ENCODE results near the gene ZNF74. TPM values are rescaled to one million over a fixed set of nuclear protein-coding genes. Genes with fewer than 3 reads are reported as not detected.

The ZNF74 gene
- polyA plus RNA-seq, 1 donor from 2014 or later, result 75.6 TPM

DNA sequence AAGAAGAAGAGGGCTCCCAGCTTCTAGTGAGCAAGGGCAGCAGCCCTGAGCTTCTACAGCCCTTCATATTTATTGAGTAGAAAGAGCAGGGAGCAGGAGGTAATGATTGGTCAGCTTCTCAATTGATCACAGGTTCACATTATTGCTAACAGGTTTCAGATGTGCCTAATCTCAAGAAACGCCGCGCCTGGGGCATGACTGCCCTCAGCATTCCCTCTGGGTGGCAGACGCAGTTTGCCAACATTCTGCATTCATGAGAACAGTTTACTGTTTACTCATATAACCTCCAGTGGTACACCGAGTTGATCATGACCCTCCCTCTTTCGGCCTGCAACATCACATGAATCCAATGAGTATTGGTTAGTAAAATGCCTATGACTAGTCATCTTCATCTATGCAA is 4.7 kb upstream of the ZNF74 start:
- Histone ChIP-seq H3K9ac (ENCODE audit: low read length) (no peak overlapping the region), H3K4me2 (ENCODE audit: low read length) (no peak overlapping the region), H3K79me2 (replicated peaks; ENCODE audit: insufficient read depth, low read length) (no peaks in the 10 kb centered on the region), H3F3A (ENCODE audit: insufficient read depth, low read length, poor library complexity, severe bottlenecking) (no peaks in the 10 kb centered on the region), H3K27ac (ENCODE audit: low read length) (no peak overlapping the region), H3K4me3 (ENCODE audit: low read length) (no peak overlapping the region), H3K9me2 (ENCODE audit: insufficient read depth, low read length) (no peaks in the 10 kb centered on the region), H3K36me3 (ENCODE audit: insufficient read depth, low read length) (no peaks in the 10 kb centered on the region), H4K20me1 (ENCODE audit: insufficient read depth) (no peaks in the 10 kb centered on the region), H3K9me3 (ENCODE audit: low read length) (no peaks in the 10 kb centered on the region), H2AFZ (ENCODE audit: low read depth, low read length) (no peak overlapping the region), H3K27me3 (ENCODE audit: insufficient read depth, low read depth, low read length) (no peaks in the 10 kb centered on the region)
- TF ChIP-seq EP300 (conservative IDR thresholded peaks at IDR 0.05; ENCODE audit: poor library complexity, severe bottlenecking), result no peak
- TF ChIP-seq SMC3 (conservative IDR thresholded peaks at IDR 0.05; ENCODE audit: poor library complexity), result no peak
- TF ChIP-seq TAF1 (IDR thresholded peaks at IDR 0.05; ENCODE audit: low read depth), result no peak
- no peak for TF ChIP-seq MXI1 (conservative IDR thresholded peaks at IDR 0.05; ENCODE audit: poor library complexity, severe bottlenecking)
- TF ChIP-seq, protein P1, sequence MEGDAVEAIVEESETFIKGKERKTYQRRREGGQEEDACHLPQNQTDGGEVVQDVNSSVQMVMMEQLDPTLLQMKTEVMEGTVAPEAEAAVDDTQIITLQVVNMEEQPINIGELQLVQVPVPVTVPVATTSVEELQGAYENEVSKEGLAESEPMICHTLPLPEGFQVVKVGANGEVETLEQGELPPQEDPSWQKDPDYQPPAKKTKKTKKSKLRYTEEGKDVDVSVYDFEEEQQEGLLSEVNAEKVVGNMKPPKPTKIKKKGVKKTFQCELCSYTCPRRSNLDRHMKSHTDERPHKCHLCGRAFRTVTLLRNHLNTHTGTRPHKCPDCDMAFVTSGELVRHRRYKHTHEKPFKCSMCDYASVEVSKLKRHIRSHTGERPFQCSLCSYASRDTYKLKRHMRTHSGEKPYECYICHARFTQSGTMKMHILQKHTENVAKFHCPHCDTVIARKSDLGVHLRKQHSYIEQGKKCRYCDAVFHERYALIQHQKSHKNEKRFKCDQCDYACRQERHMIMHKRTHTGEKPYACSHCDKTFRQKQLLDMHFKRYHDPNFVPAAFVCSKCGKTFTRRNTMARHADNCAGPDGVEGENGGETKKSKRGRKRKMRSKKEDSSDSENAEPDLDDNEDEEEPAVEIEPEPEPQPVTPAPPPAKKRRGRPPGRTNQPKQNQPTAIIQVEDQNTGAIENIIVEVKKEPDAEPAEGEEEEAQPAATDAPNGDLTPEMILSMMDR (IDR thresholded peaks at IDR 0.05; ENCODE audit: poor library complexity, severe bottlenecking), result no peak
- TF ChIP-seq, protein P2, sequence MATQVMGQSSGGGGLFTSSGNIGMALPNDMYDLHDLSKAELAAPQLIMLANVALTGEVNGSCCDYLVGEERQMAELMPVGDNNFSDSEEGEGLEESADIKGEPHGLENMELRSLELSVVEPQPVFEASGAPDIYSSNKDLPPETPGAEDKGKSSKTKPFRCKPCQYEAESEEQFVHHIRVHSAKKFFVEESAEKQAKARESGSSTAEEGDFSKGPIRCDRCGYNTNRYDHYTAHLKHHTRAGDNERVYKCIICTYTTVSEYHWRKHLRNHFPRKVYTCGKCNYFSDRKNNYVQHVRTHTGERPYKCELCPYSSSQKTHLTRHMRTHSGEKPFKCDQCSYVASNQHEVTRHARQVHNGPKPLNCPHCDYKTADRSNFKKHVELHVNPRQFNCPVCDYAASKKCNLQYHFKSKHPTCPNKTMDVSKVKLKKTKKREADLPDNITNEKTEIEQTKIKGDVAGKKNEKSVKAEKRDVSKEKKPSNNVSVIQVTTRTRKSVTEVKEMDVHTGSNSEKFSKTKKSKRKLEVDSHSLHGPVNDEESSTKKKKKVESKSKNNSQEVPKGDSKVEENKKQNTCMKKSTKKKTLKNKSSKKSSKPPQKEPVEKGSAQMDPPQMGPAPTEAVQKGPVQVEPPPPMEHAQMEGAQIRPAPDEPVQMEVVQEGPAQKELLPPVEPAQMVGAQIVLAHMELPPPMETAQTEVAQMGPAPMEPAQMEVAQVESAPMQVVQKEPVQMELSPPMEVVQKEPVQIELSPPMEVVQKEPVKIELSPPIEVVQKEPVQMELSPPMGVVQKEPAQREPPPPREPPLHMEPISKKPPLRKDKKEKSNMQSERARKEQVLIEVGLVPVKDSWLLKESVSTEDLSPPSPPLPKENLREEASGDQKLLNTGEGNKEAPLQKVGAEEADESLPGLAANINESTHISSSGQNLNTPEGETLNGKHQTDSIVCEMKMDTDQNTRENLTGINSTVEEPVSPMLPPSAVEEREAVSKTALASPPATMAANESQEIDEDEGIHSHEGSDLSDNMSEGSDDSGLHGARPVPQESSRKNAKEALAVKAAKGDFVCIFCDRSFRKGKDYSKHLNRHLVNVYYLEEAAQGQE (IDR thresholded peaks at IDR 0.05; ENCODE audit: borderline replicate concordance), result no peak
- TF ChIP-seq RAD21 (conservative IDR thresholded peaks at IDR 0.05), result no peak
- TF ChIP-seq EZH2 (IDR thresholded peaks at IDR 0.05; ENCODE audit: borderline replicate concordance, insufficient read depth, low read length, poor library complexity, severe bottlenecking), result no peak
- no peak for TF ChIP-seq POLR2AphosphoS5 (IDR thresholded peaks at IDR 0.05)

DNA sequence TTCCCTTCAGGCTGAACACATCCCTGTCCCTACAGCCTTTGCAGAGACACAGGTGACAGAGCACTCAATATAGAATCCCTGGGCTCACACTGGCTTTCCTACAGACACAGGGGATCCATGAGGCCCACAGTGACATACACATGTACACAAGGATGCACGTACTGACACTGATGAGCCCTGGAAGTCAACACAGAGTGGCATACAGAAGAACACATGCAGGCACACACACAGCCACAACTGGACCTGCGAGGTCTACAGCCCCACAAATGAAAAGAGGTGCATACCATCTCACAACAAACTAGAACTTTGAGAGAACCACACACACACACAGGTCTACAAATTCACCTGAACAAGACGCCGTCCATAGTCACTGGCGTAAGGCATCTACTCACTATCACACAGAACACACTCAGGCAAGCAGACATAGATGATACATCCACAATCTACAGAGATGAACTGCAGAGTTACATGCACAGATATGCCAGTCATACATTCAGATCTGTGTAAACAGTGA is 3.5 kb upstream of the ZNF74 start:
- H3K4me3 ChIP-seq (ENCODE audit: low read length), result no peak overlapping the region
- no peak overlapping the region for H3K4me2 ChIP-seq (ENCODE audit: low read length)
- TF ChIP-seq SMC3 (conservative IDR thresholded peaks at IDR 0.05; ENCODE audit: poor library complexity), result no peak
- TF ChIP-seq EP300 (conservative IDR thresholded peaks at IDR 0.05; ENCODE audit: poor library complexity, severe bottlenecking), result no peak
- no peak for TF ChIP-seq POLR2AphosphoS5 (IDR thresholded peaks at IDR 0.05)
- TF ChIP-seq, protein P1 (IDR thresholded peaks at IDR 0.05; ENCODE audit: poor library complexity, severe bottlenecking), result no peak
- no peak for TF ChIP-seq EZH2 (IDR thresholded peaks at IDR 0.05; ENCODE audit: borderline replicate concordance, insufficient read depth, low read length, poor library complexity, severe bottlenecking)
- TF ChIP-seq RAD21 (conservative IDR thresholded peaks at IDR 0.05), result no peak
- no peak for TF ChIP-seq TAF1 (IDR thresholded peaks at IDR 0.05; ENCODE audit: low read depth)
- TF ChIP-seq, protein P2 (IDR thresholded peaks at IDR 0.05; ENCODE audit: borderline replicate concordance), result no peak
- TF ChIP-seq MXI1 (conservative IDR thresholded peaks at IDR 0.05; ENCODE audit: poor library complexity, severe bottlenecking), result no peak
- no peaks in the 10 kb centered on the region for H3K9me3 ChIP-seq (ENCODE audit: low read length)
- H3K9me2 ChIP-seq (ENCODE audit: insufficient read depth, low read length), result no peaks in the 10 kb centered on the region
- H3F3A ChIP-seq (ENCODE audit: insufficient read depth, low read length, poor library complexity, severe bottlenecking), result peaks cover 2% of the 10 kb centered on the region
- H3K79me2 ChIP-seq (replicated peaks; ENCODE audit: insufficient read depth, low read length), result peaks cover 12% of the 10 kb centered on the region
- H3K27ac ChIP-seq (ENCODE audit: low read length), result no peak overlapping the region
- H4K20me1 ChIP-seq (ENCODE audit: insufficient read depth), result no peaks in the 10 kb centered on the region
- H2AFZ ChIP-seq (ENCODE audit: low read depth, low read length), result no peak overlapping the region
- H3K36me3 ChIP-seq (ENCODE audit: insufficient read depth, low read length), result no peaks in the 10 kb centered on the region
- no peak overlapping the region for H3K9ac ChIP-seq (ENCODE audit: low read length)
- no peaks in the 10 kb centered on the region for H3K27me3 ChIP-seq (ENCODE audit: insufficient read depth, low read depth, low read length)

All from neural cell (in vitro differentiated cells).